ENCODE results near the gene B4GALNT3. TPM values are rescaled to one million over a fixed set of nuclear protein-coding genes. Genes with fewer than 3 reads are reported as not detected.

Gene B4GALNT3
- total and polyA plus RNA-seq, 12 donors = 14.1 to 58.7 (median 36.5) TPM

- Histone ChIP-seq H3K27me3 (peaks cover 0 to 7% (median 0%) of the 10 kb centered on the region in 7 donors), H3K4me3 (no peak overlapping the region), H3K4me1 (peaks cover 0 to 33% (median 15%) of the 10 kb centered on the region in 9 donors), H3K9me3 (no peaks in the 10 kb centered on the region), H3K36me3 (no peaks in the 10 kb centered on the region), H3K27ac (peak overlapping the region in 1 of 10 donors; percentile 14)
- WGBS, 2 donors = 31 to 38% methylated on average over 7 of the region's 7 CpGs
- no peak for TF ChIP-seq CTCF (IDR thresholded peaks at IDR 0.05)
- ATAC-seq (no peak), DNase-seq (no peak)
- intact Hi-C loops (cut with DNase I) = no loop called here
These were observed 53.7 kb downstream of the B4GALNT3 start for GRCh38 chr12:513446-513845.

- Histone ChIP-seq H3K36me3 (no peaks in the 10 kb centered on the region), H3K27me3 (peaks cover 0 to 29% (median 0%) of the 10 kb centered on the region in 7 donors), H3K4me1 (peaks cover 0 to 18% (median 3%) of the 10 kb centered on the region in 9 donors), H3K4me3 (no peak overlapping the region), H3K9me3 (no peaks in the 10 kb centered on the region), H3K27ac (no peak overlapping the region)
- ATAC-seq (no peak), DNase-seq (no peak)
- intact Hi-C loops (cut with DNase I) = no loop called here
- no peak for TF ChIP-seq CTCF (IDR thresholded peaks at IDR 0.05)
- WGBS, 2 donors = 69 to 72% methylated on average over 3 of the region's 3 CpGs
These were observed 57.8 kb downstream of the B4GALNT3 start for GRCh38 chr12:517538-517937.

DNA sequence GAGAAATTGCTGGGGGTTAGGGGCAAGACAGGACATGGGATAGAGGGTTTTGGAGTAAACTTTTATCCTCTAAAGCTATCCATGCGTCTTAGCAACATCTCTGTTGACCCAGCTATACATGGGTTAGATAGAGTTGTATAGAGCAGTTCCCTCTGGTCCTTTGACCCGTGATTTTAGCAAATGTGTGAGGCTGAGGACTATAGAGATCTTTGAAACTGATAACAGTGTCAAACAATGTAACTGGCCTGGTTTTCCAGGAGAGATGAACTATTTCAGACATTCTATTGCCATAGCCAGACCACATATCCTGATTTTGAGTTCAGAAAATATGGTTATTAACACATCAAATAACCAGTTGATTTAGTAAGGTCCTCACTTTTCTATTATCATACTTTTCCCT, 60.4 kb downstream of the B4GALNT3 start:
- H3K27me3 ChIP-seq = peaks cover 0 to 29% (median 0%) of the 10 kb centered on the region in 7 donors
- TF ChIP-seq CTCF (IDR thresholded peaks at IDR 0.05) = no peak
- H3K27ac ChIP-seq = no peak overlapping the region
- no peak overlapping the region for H3K4me3 ChIP-seq
- H3K9me3 ChIP-seq = no peaks in the 10 kb centered on the region
- no peaks in the 10 kb centered on the region for H3K36me3 ChIP-seq
- ATAC-seq (no peak), DNase-seq (no peak)
- whole genome bisulfite sequencing, 2 donors = 63 to 65% methylated on average over 2 of the region's 2 CpGs
- peaks cover 0 to 29% (median 3%) of the 10 kb centered on the region in 9 donors for H3K4me1 ChIP-seq
- intact Hi-C loops (cut with DNase I) = no loop called here

- peaks cover 0 to 25% (median 6%) of the 10 kb centered on the region in 9 donors for H3K4me1 ChIP-seq
- H3K27me3 ChIP-seq = peaks cover 0 to 28% (median 0%) of the 10 kb centered on the region in 7 donors
- H3K4me3 ChIP-seq = no peak overlapping the region
- DNase-seq (no peak), ATAC-seq (no peak)
- intact Hi-C loops (cut with DNase I) = no loop called here
- H3K36me3 ChIP-seq = no peaks in the 10 kb centered on the region
- no peaks in the 10 kb centered on the region for H3K9me3 ChIP-seq
- no peak overlapping the region for H3K27ac ChIP-seq
- WGBS, 2 donors = 57 to 63% methylated on average over 7 of the region's 7 CpGs
- no peak for TF ChIP-seq CTCF (IDR thresholded peaks at IDR 0.05)
These were observed 63.1 kb downstream of the B4GALNT3 start for GRCh38 chr12:522692-523378.
